GM18873 (cell line): Measurements from ENCODE around the gene PREP.
"Not testable (repeated sequence)": the region's sequence is repeated elsewhere in the genome, so short reads cannot be mapped to it uniquely, and the experiment has no call there.

Experiments used
- ATAC-seq: cut with Tn5 transposase; IDR thresholded peaks from one replicate; pipeline ENCODE4 v1.9.1; 2021; ENCODE audit warnings: mild to moderate bottlenecking, moderate library complexity, moderate number of reproducible peaks; ENCODE audit not compliant: unreplicated experiment, low FRiP score

Gene PREP

GRCh38 chr6:105348897-105349296 is 54.0 kb downstream of the PREP start:
- ATAC-seq: no peak

- no peak for ATAC-seq
These were observed 56.8 kb downstream of the PREP start for GRCh38 chr6:105346052-105346451.

GRCh38 chr6:105345506-105345905 is 57.4 kb downstream of the PREP start:
- no peak for ATAC-seq

GRCh38 chr6:105344881-105345370 is 58.0 kb downstream of the PREP start:
- ATAC-seq: no peak

GRCh38 chr6:105338350-105338983 is 64.4 kb downstream of the PREP start:
- not testable (repeated sequence) for ATAC-seq

GRCh38 chr6:105336986-105337385 is 65.9 kb downstream of the PREP start:
- ATAC-seq: no peak

GRCh38 chr6:105332576-105332975 is 70.3 kb downstream of the PREP start:
- no peak for ATAC-seq

GRCh38 chr6:105331927-105332326 is 71.0 kb downstream of the PREP start:
- ATAC-seq: no peak

GRCh38 chr6:105330913-105331312 is 72.0 kb downstream of the PREP start:
- no peak for ATAC-seq

GRCh38 chr6:105330364-105330763 is 72.5 kb downstream of the PREP start:
- no peak for ATAC-seq

GRCh38 chr6:105326833-105327770 is 75.8 kb downstream of the PREP start:
- no peak for ATAC-seq

- no peak for ATAC-seq
These were observed 76.7 kb downstream of the PREP start for GRCh38 chr6:105326216-105326615.

- no peak for ATAC-seq
These were observed 78.4 kb downstream of the PREP start for GRCh38 chr6:105324386-105324950.

GRCh38 chr6:105322499-105323225 is 80.2 kb downstream of the PREP start:
- ATAC-seq: no peak

- no peak for ATAC-seq
These were observed 81.2 kb downstream of the PREP start for GRCh38 chr6:105321728-105322127.

- no peak for ATAC-seq
These were observed 81.7 kb downstream of the PREP start for GRCh38 chr6:105321207-105321606.

GRCh38 chr6:105320765-105321164 is 82.1 kb downstream of the PREP start:
- no peak for ATAC-seq

- no peak for ATAC-seq
These were observed 82.6 kb downstream of the PREP start for GRCh38 chr6:105320271-105320670.

GRCh38 chr6:105319331-105319730 is 83.6 kb downstream of the PREP start:
- ATAC-seq: no peak

- no peak for ATAC-seq
These were observed 84.2 kb downstream of the PREP start for GRCh38 chr6:105318660-105319059.
